K562 (cell line): ENCODE measurements around the gene DYNC1H1. TPM values are rescaled to one million over a fixed set of nuclear protein-coding genes. Genes with fewer than 3 reads are reported as not detected.
A peak's percentile ranks its signal among the peaks of the same experiment; 100 is the strongest.

Experiments used
- CREB1 ChIP-seq, 2 experiments: sonication (generic) in 1 of 2; formaldehyde crosslinking in 1 of 2; IDR thresholded peaks; 2 replicates each; pipeline versions ENCODE4 v1.6.1 to v1.8.0; 2012 to 2022; ENCODE audit warnings: inconsistent platforms in 1 of 2, mild to moderate bottlenecking in 1 of 2, missing genetic modification reagents in 1 of 2, moderate library complexity in 1 of 2
- CXXC5 ChIP-seq: fragments of 250-450 bp; sonication (Bioruptor Pico); IDR thresholded peaks from 2 replicates; pipeline ENCODE4 v1.8.0; 2022; ENCODE audit warnings: inconsistent platforms, mild to moderate bottlenecking, moderate library complexity
- DPF2 ChIP-seq: fragments of 450-650 bp; IDR thresholded peaks from 2 replicates; pipeline ENCODE4 v1.6.1; 2016
- ELK3 ChIP-seq: fragments of 450-650 bp; formaldehyde crosslinking; IDR thresholded peaks from 2 replicates; pipeline ENCODE4 v1.4.0; 2020; ENCODE audit warnings: mild to moderate bottlenecking
- ETV5 ChIP-seq: sonication (generic); formaldehyde crosslinking; IDR thresholded peaks from 2 replicates; pipeline ENCODE4 v1.4.0; 2020; ENCODE audit warnings: low read depth, mild to moderate bottlenecking, missing genetic modification reagents
- FOXA3 ChIP-seq, 2 experiments: fragments of 450-650 bp in 1 of 2; sonication (generic) in 1 of 2; formaldehyde crosslinking; IDR thresholded peaks in 1 of 2; conservative IDR thresholded peaks in 1 of 2; 2 replicates each; pipeline versions ENCODE4 v1.4.0 to v1.8.0; 2020 to 2022; ENCODE audit warnings: mild to moderate bottlenecking in 2 of 2, missing genetic modification reagents in 1 of 2
- FOXP4 ChIP-seq: sonication (generic); formaldehyde crosslinking; IDR thresholded peaks from 2 replicates; pipeline ENCODE4 v1.8.0; 2022; ENCODE audit warnings: mild to moderate bottlenecking, missing genetic modification reagents, borderline replicate concordance
- GABPB2 ChIP-seq: fragments of 250-450 bp; sonication (Bioruptor Pico); conservative IDR thresholded peaks from 2 replicates; pipeline ENCODE4 v1.5.1; 2021; ENCODE audit warnings: mild to moderate bottlenecking
- GMEB1 ChIP-seq: fragments of 250-450 bp; sonication (Bioruptor Pico); IDR thresholded peaks from 2 replicates; pipeline ENCODE4 v1.4.0; 2020; ENCODE audit warnings: mild to moderate bottlenecking
- MCM5 ChIP-seq: fragments of 450-650 bp; IDR thresholded peaks from 2 replicates; pipeline ENCODE4 v1.6.1; 2016; ENCODE audit warnings: low read depth
- PHTF2 ChIP-seq: fragments of 250-450 bp; sonication (Bioruptor Pico); IDR thresholded peaks from 2 replicates; pipeline ENCODE4 v1.5.0; 2021; ENCODE audit warnings: mild to moderate bottlenecking
- PML ChIP-seq: IDR thresholded peaks from 2 replicates; pipeline ENCODE4 v1.6.1; 2012; ENCODE audit warnings: low read length, inconsistent platforms
- POLR2A ChIP-seq: fragments of 450-650 bp; conservative IDR thresholded peaks from 2 replicates; pipeline ENCODE4 v1.6.1; 2016
- RFX5 ChIP-seq: IDR thresholded peaks from 2 replicates; pipeline ENCODE4 v1.6.1; 2011; ENCODE audit warnings: low read depth, mild to moderate bottlenecking, improper control_type of control experiment, low read length
- RUNX1 ChIP-seq: sonication (generic); IDR thresholded peaks from 2 replicates; pipeline ENCODE4 v1.6.1; 2016; ENCODE audit warnings: antibody characterized with exemption, low read depth
- SIN3A ChIP-seq, 2 experiments: fragments of 150-350 bp in 1 of 2; IDR thresholded peaks; 2 replicates each; pipeline ENCODE4 v1.6.1; 2011 to 2016; ENCODE audit warnings: borderline replicate concordance in 2 of 2, low read depth in 2 of 2, low read length in 2 of 2, mild to moderate bottlenecking in 2 of 2, moderate library complexity in 2 of 2; ENCODE audit not compliant: control insufficient read depth in 1 of 2
- STAT5A ChIP-seq: IDR thresholded peaks from 2 replicates; pipeline ENCODE4 v1.6.1; 2012; ENCODE audit warnings: low read length, inconsistent platforms, borderline replicate concordance
- TSHZ1 ChIP-seq: fragments of 250-450 bp; sonication (Bioruptor Pico); IDR thresholded peaks from 2 replicates; pipeline ENCODE4 v1.4.0; 2020; ENCODE audit warnings: mild to moderate bottlenecking, moderate library complexity
- USF1 ChIP-seq: sonication (generic); formaldehyde crosslinking; IDR thresholded peaks from 2 replicates; pipeline ENCODE4 v1.9.0; 2022; ENCODE audit warnings: mild to moderate bottlenecking, missing genetic modification reagents
- ZBED1 ChIP-seq: IDR thresholded peaks from 2 replicates; pipeline ENCODE4 v1.6.1; 2014
- ZNF197 ChIP-seq: fragments of 200-800 bp; sonication (Bioruptor generic); IDR thresholded peaks from 2 replicates; pipeline ENCODE4 v1.6.1; 2016; ENCODE audit warnings: low read depth, missing genetic modification characterization, missing compliant biosample characterization
- polyA plus RNA-seq, 8 experiments: library from polyadenylated mRNA; depleted of rRNA in 4 of 8; stranded (reverse) in 5 of 8; unstranded in 3 of 8; fragments of >200 nt; fragmentation: Nextera tagmentation in 2 of 8; fragmentation: Illumina TruSeq in 1 of 8; extraction: Ambion mirVana in 2 of 8; extraction: Trizol in 1 of 8; gene quantifications; 2 replicates each; pipeline versions ENCODE4 v1.2.1 to v1.2.3, GENCODE V29; 2011 to 2014; ENCODE audit warnings: inconsistent platforms in 1 of 8, missing spikeins in 1 of 8
- total RNA-seq, 7 experiments: library from RNA; depleted of rRNA in 6 of 7; stranded (reverse); fragments of >200 nt in 6 of 7; fragmentation: Illumina TruSeq in 2 of 7; extraction: Trizol in 2 of 7; gene quantifications; 2 replicates each; pipeline versions ENCODE4 v1.2.1 to v1.2.3, GENCODE V29; 2011 to 2021; ENCODE audit warnings: low replicate concordance in 1 of 7

The DYNC1H1 gene
- total and polyA plus RNA-seq, 9 of the 15 experiments (the other 6 are each of a cell fraction or from before 2014, with no cell fraction given), result 31.9 to 335 (median 115) TPM

- no peak for TF ChIP-seq SIN3A (IDR thresholded peaks at IDR 0.05; ENCODE audit: borderline replicate concordance in 2 of 2, control insufficient read depth in 1 of 2, low read depth in 2 of 2, low read length in 2 of 2)
- TF ChIP-seq PML, result 0 out of 2 replicates have a peak, but pooled peaks have one; percentile 28
- no peak for TF ChIP-seq ELK3 (CRISPR knock-in tag)
- no peak for TF ChIP-seq TSHZ1 (CRISPR knock-in tag)
- no peak for TF ChIP-seq USF1 (CRISPR knock-in tag)
- TF ChIP-seq FOXA3 (CRISPR knock-in tag; conservative IDR thresholded peaks at IDR 0.05 in 1 of 2, IDR thresholded peaks at IDR 0.05 in 1 of 2), result no peak
- no peak for TF ChIP-seq GABPB2 (CRISPR knock-in tag)
- TF ChIP-seq ETV5 (CRISPR knock-in tag), result no peak
- TF ChIP-seq STAT5A, result no peak; the same call in 1 of the 2 replicates
- TF ChIP-seq CXXC5 (CRISPR knock-in tag), result peak; percentile 68
- TF ChIP-seq DPF2, result peak; percentile 48
- TF ChIP-seq ZNF197 (CRISPR knock-in tag), result no peak
- no peak for TF ChIP-seq POLR2A
- TF ChIP-seq CREB1 (IDR thresholded peaks at IDR 0.05), result peak; percentile 74
- TF ChIP-seq CREB1 (CRISPR knock-in tag; IDR thresholded peaks at IDR 0.05), result peak; percentile 38; the same call in 1 of the 2 replicates
- TF ChIP-seq ZBED1, result no peak
- TF ChIP-seq RUNX1, result no peak
- TF ChIP-seq FOXP4 (CRISPR knock-in tag), result no peak
- TF ChIP-seq RFX5, result no peak
- TF ChIP-seq MCM5, result no peak
- TF ChIP-seq PHTF2 (CRISPR knock-in tag), result no peak
- TF ChIP-seq GMEB1 (CRISPR knock-in tag), result no peak
These were observed 36.5 kb upstream of the DYNC1H1 start (continued) for GRCh38 chr14:101927859-101928258.
